Liver (tissue), 9 donors: ENCODE measurements around the gene NOL4L. TPM values are rescaled to one million over a fixed set of nuclear protein-coding genes. Genes with fewer than 3 reads are reported as not detected.

Source experiments
- DNase-seq: peaks from one replicate; pipeline ENCODE4 v3.0.0-alpha.2; 2017; ENCODE audit warnings: low spot score
- H3K27ac ChIP-seq, 2 donors: one replicate each; pipeline ENCODE4 v1.7.0; 2013; ENCODE audit warnings: inconsistent platforms in 2 of 2, low read length in 2 of 2, control low read depth in 1 of 2, low read depth in 1 of 2, mild to moderate bottlenecking in 1 of 2
- H3K27me3 ChIP-seq, 4 donors: one replicate each; pipeline versions ENCODE4 v1.6.1 to v1.7.0; 2013; ENCODE audit warnings: low read length in 3 of 4, inconsistent platforms in 1 of 4, mild to moderate bottlenecking in 1 of 4, moderate library complexity in 1 of 4; ENCODE audit not compliant: control insufficient read depth in 4 of 4, insufficient read depth in 4 of 4
- H3K36me3 ChIP-seq, 4 donors: one replicate each; pipeline versions ENCODE4 v1.6.1 to v1.7.0; 2013; ENCODE audit warnings: low read length in 3 of 4, mild to moderate bottlenecking in 3 of 4, low read depth in 1 of 4, moderate library complexity in 1 of 4; ENCODE audit not compliant: control insufficient read depth in 4 of 4, insufficient read depth in 3 of 4
- H3K4me1 ChIP-seq, 4 donors: one replicate each; pipeline versions ENCODE4 v1.6.1 to v1.7.0; 2013; ENCODE audit warnings: low read length in 3 of 4, mild to moderate bottlenecking in 3 of 4, moderate library complexity in 1 of 4; ENCODE audit not compliant: control insufficient read depth in 4 of 4, insufficient read depth in 4 of 4
- H3K4me3 ChIP-seq, 3 donors: one replicate each; pipeline versions ENCODE4 v1.6.1 to v1.7.0; 2013; ENCODE audit warnings: low read length in 3 of 3, control low read depth in 1 of 3, low read depth in 1 of 3, mild to moderate bottlenecking in 1 of 3
- H3K9ac ChIP-seq, 2 donors: one replicate each; pipeline ENCODE4 v1.7.0; 2013; ENCODE audit warnings: low read length in 2 of 2, mild to moderate bottlenecking in 2 of 2, moderate library complexity in 2 of 2, control low read depth in 1 of 2, low read depth in 1 of 2
- H3K9me3 ChIP-seq, 4 donors: one replicate each; pipeline versions ENCODE4 v1.6.1 to v1.7.0; 2013; ENCODE audit warnings: low read length in 3 of 4; ENCODE audit not compliant: control insufficient read depth in 4 of 4
- ATF3 ChIP-seq: IDR thresholded peaks from 2 replicates; pipeline ENCODE4 v1.6.1; 2016; ENCODE audit warnings: antibody characterized with exemption
- EGR1 ChIP-seq, 2 donors: IDR thresholded peaks; 2 replicates each; pipeline ENCODE4 v1.6.1; 2016 to 2018; ENCODE audit warnings: antibody characterized with exemption in 2 of 2, low read depth in 2 of 2
- FOXA1 ChIP-seq: IDR thresholded peaks from 2 replicates; pipeline ENCODE4 v1.6.1; 2016; ENCODE audit warnings: antibody characterized with exemption
- FOXA2 ChIP-seq: IDR thresholded peaks from 2 replicates; pipeline ENCODE4 v1.6.1; 2016; ENCODE audit warnings: antibody characterized with exemption
- GABPA ChIP-seq, 2 donors: IDR thresholded peaks in 1 of 2; conservative IDR thresholded peaks in 1 of 2; 2 replicates each; pipeline ENCODE4 v1.6.1; 2016; ENCODE audit warnings: antibody characterized with exemption in 2 of 2, mild to moderate bottlenecking in 1 of 2, moderate library complexity in 1 of 2
- HNF4G ChIP-seq: IDR thresholded peaks from 2 replicates; pipeline ENCODE4 v1.6.1; 2016; ENCODE audit warnings: antibody characterized with exemption
- JUND ChIP-seq, 2 donors: IDR thresholded peaks; 2 replicates each; pipeline ENCODE4 v1.6.1; 2016; ENCODE audit warnings: antibody characterized with exemption in 2 of 2
- MAX ChIP-seq: IDR thresholded peaks from 2 replicates; pipeline ENCODE4 v1.6.1; 2016; ENCODE audit warnings: antibody characterized with exemption
- NR2F2 ChIP-seq: IDR thresholded peaks from 2 replicates; pipeline ENCODE4 v1.6.1; 2016; ENCODE audit warnings: antibody characterized with exemption
- RAD21 ChIP-seq, 2 donors: IDR thresholded peaks; 2 replicates each; pipeline ENCODE4 v1.6.1; 2016; ENCODE audit warnings: antibody characterized with exemption in 2 of 2, mild to moderate bottlenecking in 2 of 2
- REST ChIP-seq: IDR thresholded peaks from 2 replicates; pipeline ENCODE4 v1.6.1; 2016; ENCODE audit warnings: antibody characterized with exemption, mild to moderate bottlenecking
- SP1 ChIP-seq: IDR thresholded peaks from 2 replicates; pipeline ENCODE4 v1.6.1; 2018; ENCODE audit warnings: antibody characterized with exemption, mild to moderate bottlenecking
- TAF1 ChIP-seq: conservative IDR thresholded peaks from 2 replicates; pipeline ENCODE4 v1.6.1; 2016; ENCODE audit warnings: antibody characterized with exemption, mild to moderate bottlenecking
- YY1 ChIP-seq: IDR thresholded peaks from 2 replicates; pipeline ENCODE4 v1.6.1; 2016; ENCODE audit warnings: antibody characterized with exemption, mild to moderate bottlenecking
- ZBTB33 ChIP-seq: IDR thresholded peaks from 2 replicates; pipeline ENCODE4 v1.6.1; 2016; ENCODE audit warnings: antibody characterized with exemption
- WGBS: extraction: QIAGEN DNeasy Blood & Tissue Kit; methylation state at CpG from one replicate; pipeline ENCODE4 v1.1.7; 2013; 5-methylcytosine and 5-hydroxymethylcytosine counted together
- polyA plus RNA-seq, 2 donors: library from polyadenylated mRNA; stranded (reverse) in 1 of 2; unstranded in 1 of 2; fragments of 200-250 nt in 1 of 2; fragments of >200 nt in 1 of 2; fragmentation: Nextera tagmentation in 1 of 2; extraction: Ambion mirVana in 1 of 2; gene quantifications; one replicate each; pipeline versions ENCODE4 v1.2.1 to v1.2.3, GENCODE V29; 2013 to 2015
- total RNA-seq, 2 donors: library from RNA; depleted of rRNA; stranded (reverse); fragments of >200 nt; gene quantifications; one replicate each; pipeline ENCODE4 v1.2.3, GENCODE V29; 2014
- donor health status: healthy.
- donor health status: healthy.
- donor health status: healthy.
- donor health status: healthy.
- donor health status: healthy.

Gene NOL4L
- total and polyA plus RNA-seq, 4 donors: 2.2 to 6.8 (median 4.3) TPM

- TF ChIP-seq MAX (no peak), SP1 (no peak), YY1 (no peak), ZBTB33 (no peak)
Observed at GRCh38 chr20:32429343-32429742, 155.8 kb downstream of the NOL4L start (continued).

- no peaks in the 10 kb centered on the region for H3K9me3 ChIP-seq
- no peak overlapping the region for H3K9ac ChIP-seq
- 98% methylated on average over 6 of the region's 6 CpGs for WGBS
- H3K4me3 ChIP-seq: no peak overlapping the region
- H3K27ac ChIP-seq: no peak overlapping the region
- no peaks in the 10 kb centered on the region for H3K27me3 ChIP-seq
- TF ChIP-seq REST: no peak
- TF ChIP-seq MAX: no peak
- TF ChIP-seq ATF3: no peak
- TF ChIP-seq HNF4G: no peak
- TF ChIP-seq YY1: no peak
- no peak for TF ChIP-seq NR2F2
- TF ChIP-seq TAF1: no peak
- peaks cover 0 to 2% (median 0%) of the 10 kb centered on the region in 4 donors for H3K4me1 ChIP-seq
- peaks cover 12 to 52% (median 40%) of the 10 kb centered on the region in 4 donors for H3K36me3 ChIP-seq
- DNase-seq: no peak
Observed at GRCh38 chr20:32427996-32428395, 157.1 kb downstream of the NOL4L start.

GRCh38 chr20:32421290-32421689 is 163.8 kb downstream of the NOL4L start:
- peaks cover 0 to 2% (median 0%) of the 10 kb centered on the region in 4 donors for H3K4me1 ChIP-seq
- no peaks in the 10 kb centered on the region for H3K9me3 ChIP-seq
- H3K27ac ChIP-seq: no peak overlapping the region
- DNase-seq: no peak
- H3K27me3 ChIP-seq: no peaks in the 10 kb centered on the region
- 92% methylated on average over 2 of the region's 2 CpGs for WGBS
- H3K4me3 ChIP-seq: no peak overlapping the region
- no peak overlapping the region for H3K9ac ChIP-seq
- H3K36me3 ChIP-seq: no peaks in the 10 kb centered on the region
- TF ChIP-seq EGR1 (IDR thresholded peaks at IDR 0.05; ENCODE audit: low read depth in 2 of 2) (no peak), FOXA2 (no peak), ATF3 (no peak), JUND (IDR thresholded peaks at IDR 0.05) (no peak), FOXA1 (no peak), YY1 (no peak), HNF4G (no peak), RAD21 (IDR thresholded peaks at IDR 0.05) (no peak), MAX (no peak), SP1 (no peak), ZBTB33 (no peak), NR2F2 (no peak), GABPA (IDR thresholded peaks at IDR 0.05 in 1 of 2, conservative IDR thresholded peaks at IDR 0.05 in 1 of 2) (no peak)
